ENCODE results near the gene FLT3LG.

GRCh38 chr19:49427855-49428546 lies 46.0 kb upstream of the FLT3LG start:
- no peak for TF ChIP-seq POLR2A (IDR thresholded peaks at IDR 0.05)
- no peak for TF ChIP-seq CTCF (IDR thresholded peaks at IDR 0.05)
- TF ChIP-seq POLR2AphosphoS5 (IDR thresholded peaks at IDR 0.05; ENCODE audit: insufficient read depth in 1 of 2, low read depth in 1 of 2), result no peak

All from vagina (tissue), 2 donors.